ENCODE data around the gene ETV6. TPM values are rescaled to one million over a fixed set of nuclear protein-coding genes. Genes with fewer than 3 reads are reported as not detected.
A peak's percentile ranks its signal among the peaks of the same experiment; 100 is the strongest.
"Not testable (repeated sequence)": the region's sequence is repeated elsewhere in the genome, so short reads cannot be mapped to it uniquely, and the experiment has no call there.

ETV6 gene
- total and polyA plus RNA-seq, 9 of the 15 experiments (the other 6 are each of a cell fraction or from before 2014, with no cell fraction given) = 0.81 to 12.7 (median 4.1) TPM

- intact Hi-C loops (cut with micrococcal nuclease) (no loop called here), in situ Hi-C loops (cut with MboI) (no loop called here)
- 16% methylated on average over 5 of the region's 5 CpGs for WGBS (ENCODE audit: insufficient coverage, low coverage, missing lambda C conversion rate)
- BruUV-seq (replicated peaks) = no TSS peak
- no peaks in the 10 kb centered on the region for H3K4me1 ChIP-seq (replicated peaks in 1 of 2; ENCODE audit: control insufficient read depth in 2 of 2, insufficient read depth in 2 of 2, low read length in 2 of 2)
- no peaks in the 10 kb centered on the region for H3K79me2 ChIP-seq (ENCODE audit: control insufficient read depth, insufficient read depth, low read length)
- H3K27ac ChIP-seq (ENCODE audit: extremely low read depth, low read depth, low read length) = no peak overlapping the region
- H3K9me1 ChIP-seq (ENCODE audit: control insufficient read depth, insufficient read depth, low read length) = no peaks in the 10 kb centered on the region
- no peak for DNase-seq (ENCODE audit: extremely low read depth in 1 of 4, low spot score in 3 of 4)
- CTCF ChIA-PET (ENCODE audit: low intra/inter-chr PET ratio) = no interaction called here
- FAIRE-seq = no peak
- no peak overlapping the region for H3K9ac ChIP-seq (ENCODE audit: insufficient read depth in 1 of 2, low read depth in 2 of 2, low read length in 2 of 2)
- no peaks in the 10 kb centered on the region; a peak in 1 of 5 replicates for H3K27me3 ChIP-seq (ENCODE audit: control insufficient read depth in 2 of 2, insufficient read depth in 2 of 2, low read length in 2 of 2)
- H3K4me3 ChIP-seq = no peak overlapping the region
- no peak for ATAC-seq
- no peaks in the 10 kb centered on the region for H3K36me3 ChIP-seq (ENCODE audit: control insufficient read depth, insufficient read depth, low read length)
- H3K4me2 ChIP-seq (ENCODE audit: insufficient read depth, low read length) = no peak overlapping the region
- H3K9me3 ChIP-seq (replicated peaks; ENCODE audit: control insufficient read depth, insufficient read depth, low read depth, low read length) = no peaks in the 10 kb centered on the region
- no peak overlapping the region for H2AFZ ChIP-seq (ENCODE audit: low read depth, low read length)
- no peak for TF ChIP-seq CSDE1 (IDR thresholded peaks at IDR 0.05)
- TF ChIP-seq ZNF76 (CRISPR knock-in tag; IDR thresholded peaks at IDR 0.05; ENCODE audit: borderline replicate concordance) = no peak
- POLR2A ChIA-PET = no interaction called here
- no peaks in the 10 kb centered on the region for H4K20me1 ChIP-seq (replicated peaks; ENCODE audit: control insufficient read depth, insufficient read depth, low read length)
Measured at GRCh38 chr12:11906286-11906935, 256.9 kb downstream of the ETV6 start.

GRCh38 chr12:11907625-11908024 lies 258.2 kb downstream of the ETV6 start:
- in situ Hi-C loops (cut with MboI) = no loop called here
- H3K36me3 ChIP-seq (ENCODE audit: control insufficient read depth, insufficient read depth, low read length) = no peaks in the 10 kb centered on the region
- ATAC-seq = no peak

GRCh38 chr12:11909406-11909805 lies 259.9 kb downstream of the ETV6 start:
- intact Hi-C loops (cut with micrococcal nuclease); H3K9ac ChIP-seq (ENCODE audit: insufficient read depth in 1 of 2, low read depth in 2 of 2, low read length in 2 of 2); DNase-seq (ENCODE audit: extremely low read depth in 1 of 4, low spot score in 3 of 4); BruUV-seq (replicated peaks); ATAC-seq; H2AFZ ChIP-seq (ENCODE audit: low read depth, low read length); H3K36me3 ChIP-seq (ENCODE audit: control insufficient read depth, insufficient read depth, low read length); H3K4me1 ChIP-seq (replicated peaks in 1 of 2; ENCODE audit: control insufficient read depth in 2 of 2, insufficient read depth in 2 of 2, low read length in 2 of 2); H3K9me1 ChIP-seq (ENCODE audit: control insufficient read depth, insufficient read depth, low read length); H3K4me2 ChIP-seq (ENCODE audit: insufficient read depth, low read length); H3K27me3 ChIP-seq (ENCODE audit: control insufficient read depth in 2 of 2, insufficient read depth in 2 of 2, low read length in 2 of 2); H3K4me3 ChIP-seq; FAIRE-seq; H3K27ac ChIP-seq (ENCODE audit: extremely low read depth, low read depth, low read length); H4K20me1 ChIP-seq (replicated peaks; ENCODE audit: control insufficient read depth, insufficient read depth, low read length); CTCF ChIA-PET (ENCODE audit: low intra/inter-chr PET ratio); H3K79me2 ChIP-seq (ENCODE audit: control insufficient read depth, insufficient read depth, low read length); in situ Hi-C loops (cut with MboI); H3K9me3 ChIP-seq (replicated peaks; ENCODE audit: control insufficient read depth, insufficient read depth, low read depth, low read length): not testable (repeated sequence)
- 24% methylated on average over 9 of the region's 9 CpGs for WGBS (ENCODE audit: insufficient coverage, low coverage, missing lambda C conversion rate)
- POLR2A ChIA-PET = interaction anchor here (0.7 to 1.2 kb wide), 2 partner anchors 13 to 113 kb away, joined by 3 read pairs; no protein-coding TSS in a partner anchor

More at GRCh38 chr12:11907625-11908024, 258.2 kb downstream of the ETV6 start:
- H2AFZ ChIP-seq (ENCODE audit: low read depth, low read length) = no peak overlapping the region
- TF ChIP-seq PHB (CRISPR knock-in tag; IDR thresholded peaks at IDR 0.05) (no peak), PRPF4 (IDR thresholded peaks at IDR 0.05; ENCODE audit: insufficient read depth, low read depth, low read length, poor library complexity, severe bottlenecking) (no peak), ZBTB12 (CRISPR knock-in tag; IDR thresholded peaks at IDR 0.05) (no peak), SNRNP70 (optimal IDR thresholded peaks at IDR 0.05; ENCODE audit: low read depth, low read length) (no peak), ZNF507 (tag; conservative IDR thresholded peaks at IDR 0.05) (peak; percentile 78)
- H3K4me1 ChIP-seq (replicated peaks in 1 of 2; ENCODE audit: control insufficient read depth in 2 of 2, insufficient read depth in 2 of 2, low read length in 2 of 2) = no peaks in the 10 kb centered on the region
- ChIA-PET CTCF (ENCODE audit: low intra/inter-chr PET ratio) (no interaction called here), POLR2A (interaction anchor here (0.7 kb wide), 1 partner anchor 83 kb away, joined by 3 read pairs; no protein-coding TSS in a partner anchor)
- no peak overlapping the region for H3K9ac ChIP-seq (ENCODE audit: insufficient read depth in 1 of 2, low read depth in 2 of 2, low read length in 2 of 2)
- BruUV-seq (replicated peaks) = no TSS peak
- H3K9me1 ChIP-seq (ENCODE audit: control insufficient read depth, insufficient read depth, low read length) = no peaks in the 10 kb centered on the region
- no peaks in the 10 kb centered on the region for H4K20me1 ChIP-seq (replicated peaks; ENCODE audit: control insufficient read depth, insufficient read depth, low read length)
- H3K4me2 ChIP-seq (ENCODE audit: insufficient read depth, low read length) = no peak overlapping the region
- no peaks in the 10 kb centered on the region; a peak in 1 of 5 replicates for H3K27me3 ChIP-seq (ENCODE audit: control insufficient read depth in 2 of 2, insufficient read depth in 2 of 2, low read length in 2 of 2)
- no peak for FAIRE-seq
- no peak overlapping the region for H3K27ac ChIP-seq (ENCODE audit: extremely low read depth, low read depth, low read length)
- no peak overlapping the region for H3K4me3 ChIP-seq
- intact Hi-C loops (cut with micrococcal nuclease) = no loop called here
- no peaks in the 10 kb centered on the region for H3K9me3 ChIP-seq (replicated peaks; ENCODE audit: control insufficient read depth, insufficient read depth, low read depth, low read length)
- no peaks in the 10 kb centered on the region for H3K79me2 ChIP-seq (ENCODE audit: control insufficient read depth, insufficient read depth, low read length)
- DNase-seq (ENCODE audit: extremely low read depth in 1 of 4, low spot score in 3 of 4) = no peak
